Measurements from ENCODE around the gene AMER2. TPM values are rescaled to one million over a fixed set of nuclear protein-coding genes. Genes with fewer than 3 reads are reported as not detected.

Gene AMER2
- total RNA-seq: 0.57 to 0.60 TPM (median 0.60 TPM) in 3 replicates

GRCh38 chr13:25171517-25172302 is at the start of gene AMER2:
TSS of gene AMER2 (minus strand) at chr13:25172288. CDS start at chr13:25171619, 669 bp downstream.
- Mint-ChIP-seq H3K27me3 (ENCODE audit: low read depth) (peaks cover 70% of the 10 kb centered on the region), H3K4me1 (peaks cover 14% of the 10 kb centered on the region), H3K9me3 (no peaks in the 10 kb centered on the region)

GRCh38 chr13:25218019-25218418 is 45.9 kb upstream of the AMER2 start:
- Mint-ChIP-seq H3K27me3 (ENCODE audit: low read depth) (no peaks in the 10 kb centered on the region), H3K36me3 (no peaks in the 10 kb centered on the region), H3K9me3 (no peaks in the 10 kb centered on the region), H3K27ac (no peak overlapping the region), H3K4me1 (peaks cover 9% of the 10 kb centered on the region), H3K4me3 (no peak overlapping the region)
- TF ChIP-seq CTCF (IDR thresholded peaks at IDR 0.05; ENCODE audit: unreplicated experiment): no peak
- no peak for DNase-seq (ENCODE audit: low spot score in 2 of 2, unreplicated experiment in 2 of 2)

More at GRCh38 chr13:25171517-25172302, at the start of gene AMER2:
- no peak for TF ChIP-seq CTCF (IDR thresholded peaks at IDR 0.05; ENCODE audit: unreplicated experiment)
- Mint-ChIP-seq H3K27ac (peak within 1 kb of the TSS; percentile 58), H3K36me3 (no peaks in the 10 kb centered on the region), H3K4me3 (peak within 1 kb of the TSS; percentile 82)
- peak; percentile 71 to 81 for DNase-seq (ENCODE audit: low spot score in 2 of 2, unreplicated experiment in 2 of 2)

GRCh38 chr13:25217023-25217885 is 45.2 kb upstream of the AMER2 start:
- no peak for TF ChIP-seq CTCF (IDR thresholded peaks at IDR 0.05; ENCODE audit: unreplicated experiment)
- Mint-ChIP-seq H3K9me3 (no peaks in the 10 kb centered on the region), H3K27ac (no peak overlapping the region), H3K4me1 (peaks cover 9% of the 10 kb centered on the region), H3K27me3 (ENCODE audit: low read depth) (no peaks in the 10 kb centered on the region), H3K4me3 (no peak overlapping the region), H3K36me3 (no peaks in the 10 kb centered on the region)
- DNase-seq (ENCODE audit: low spot score in 2 of 2, unreplicated experiment in 2 of 2): no peak

GRCh38 chr13:25215253-25215575 is 43.1 kb upstream of the AMER2 start:
- no peaks in the 10 kb centered on the region for H3K27me3 Mint-ChIP-seq (ENCODE audit: low read depth)
- no peaks in the 10 kb centered on the region for H3K36me3 Mint-ChIP-seq
- no peaks in the 10 kb centered on the region for H3K9me3 Mint-ChIP-seq
- no peak overlapping the region for H3K27ac Mint-ChIP-seq
- H3K4me1 Mint-ChIP-seq: peaks cover 20% of the 10 kb centered on the region
- no peak for TF ChIP-seq CTCF (IDR thresholded peaks at IDR 0.05; ENCODE audit: unreplicated experiment)
- no peak overlapping the region for H3K4me3 Mint-ChIP-seq
- no peak for DNase-seq (ENCODE audit: low spot score in 2 of 2, unreplicated experiment in 2 of 2)

GRCh38 chr13:25214491-25215252 is 42.6 kb upstream of the AMER2 start:
- Mint-ChIP-seq H3K27ac (no peak overlapping the region), H3K4me1 (peaks cover 20% of the 10 kb centered on the region), H3K9me3 (no peaks in the 10 kb centered on the region), H3K27me3 (ENCODE audit: low read depth) (peaks cover 1% of the 10 kb centered on the region), H3K36me3 (no peaks in the 10 kb centered on the region), H3K4me3 (no peak overlapping the region)
- no peak for TF ChIP-seq CTCF (IDR thresholded peaks at IDR 0.05; ENCODE audit: unreplicated experiment)
- no peak for DNase-seq (ENCODE audit: low spot score in 2 of 2, unreplicated experiment in 2 of 2)
